ENCODE measurements around the gene STPG4. TPM values are rescaled to one million over a fixed set of nuclear protein-coding genes. Genes with fewer than 3 reads are reported as not detected.
"Not testable (repeated sequence)": the region's sequence is repeated elsewhere in the genome, so short reads cannot be mapped to it uniquely, and the experiment has no call there.

STPG4 gene
- total RNA-seq, 2 experiments from 2014 or later = 0.44 to 0.64 TPM

- Mint-ChIP-seq H3K27me3 (peaks cover 14% of the 10 kb centered on the region), H3K4me1 (no peaks in the 10 kb centered on the region), H3K9me3 (no peaks in the 10 kb centered on the region), H3K4me3 (no peak overlapping the region), H3K27ac (no peak overlapping the region), H3K36me3 (ENCODE audit: low read depth) (no peaks in the 10 kb centered on the region)
- no peak for DNase-seq
- CTCF ChIA-PET = no interaction called here
- POLR2A ChIA-PET = no interaction called here
Measured at GRCh38 chr2:47186351-47186750, 31.2 kb upstream of the STPG4 start.

DNA sequence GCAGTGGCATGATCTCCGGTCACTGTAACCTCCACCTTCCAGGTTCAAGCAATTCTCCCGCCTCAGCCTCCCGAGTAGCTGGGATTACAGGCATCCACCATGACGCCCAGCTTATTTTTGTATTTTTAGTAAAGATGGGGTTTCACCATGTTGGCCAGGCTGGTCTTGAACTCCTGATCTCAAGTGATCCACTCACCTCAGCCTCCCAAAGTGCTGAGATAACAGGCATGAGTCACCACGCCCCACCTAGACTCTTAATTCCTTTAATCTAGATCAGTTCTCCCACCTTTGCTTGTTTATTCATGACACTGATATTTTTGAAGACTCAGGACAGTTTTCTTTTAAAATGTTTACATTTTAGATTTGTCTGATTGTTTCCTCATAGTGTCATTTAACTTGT, 30.0 kb upstream of the STPG4 start:
- peaks cover 24% of the 10 kb centered on the region for H3K27me3 Mint-ChIP-seq
- DNase-seq; POLR2A ChIA-PET; H3K36me3 Mint-ChIP-seq (ENCODE audit: low read depth); H3K27ac Mint-ChIP-seq; H3K4me3 Mint-ChIP-seq; H3K9me3 Mint-ChIP-seq; H3K4me1 Mint-ChIP-seq: not testable (repeated sequence)
- CTCF ChIA-PET = interaction anchor here (1.6 kb wide), 1 partner anchor 12 kb away, joined by 3 read pairs; no protein-coding TSS in a partner anchor

DNA sequence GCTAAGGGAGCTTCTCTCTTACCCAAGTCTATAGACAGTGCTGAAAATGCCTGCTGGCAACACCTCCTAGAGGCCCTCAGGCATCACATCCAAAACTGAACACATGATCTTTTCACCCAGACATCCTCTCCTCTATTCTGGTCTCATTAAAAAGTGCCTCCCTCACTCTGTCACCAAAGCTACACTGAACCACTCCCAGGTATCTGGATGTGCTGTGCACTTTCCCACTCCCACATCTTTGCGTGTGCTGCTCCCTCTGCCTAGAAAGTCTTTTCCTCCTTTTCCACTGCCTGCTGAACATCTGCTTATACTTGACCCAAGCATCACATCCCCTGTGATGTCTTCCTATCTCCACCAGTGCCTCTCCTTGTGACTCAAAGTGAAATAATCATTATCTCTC, 26.1 kb upstream of the STPG4 start:
- Mint-ChIP-seq H3K27me3 (peaks cover 26% of the 10 kb centered on the region), H3K4me1 (peaks cover 21% of the 10 kb centered on the region), H3K27ac (no peak overlapping the region), H3K4me3 (no peak overlapping the region), H3K9me3 (no peaks in the 10 kb centered on the region), H3K36me3 (ENCODE audit: low read depth) (peaks cover 4% of the 10 kb centered on the region)
- ChIA-PET CTCF (interaction anchor here (0.5 to 0.9 kb wide), 3 partner anchors 9 to 939 kb away, joined by 3 to 6 read pairs (median 4); no protein-coding TSS in a partner anchor), POLR2A (no interaction called here)
- DNase-seq = no peak

GRCh38 chr2:47180531-47180930, 25.4 kb upstream of the STPG4 start:
- Mint-ChIP-seq H3K9me3 (no peaks in the 10 kb centered on the region), H3K36me3 (ENCODE audit: low read depth) (peaks cover 7% of the 10 kb centered on the region), H3K4me1 (peaks cover 21% of the 10 kb centered on the region), H3K4me3 (no peak overlapping the region), H3K27ac (no peak overlapping the region), H3K27me3 (peaks cover 21% of the 10 kb centered on the region)
- ChIA-PET POLR2A (no interaction called here), CTCF (interaction anchor here (0.9 kb wide), 1 partner anchor 8 kb away, joined by 4 read pairs; no protein-coding TSS in a partner anchor)
- DNase-seq = no peak

DNA sequence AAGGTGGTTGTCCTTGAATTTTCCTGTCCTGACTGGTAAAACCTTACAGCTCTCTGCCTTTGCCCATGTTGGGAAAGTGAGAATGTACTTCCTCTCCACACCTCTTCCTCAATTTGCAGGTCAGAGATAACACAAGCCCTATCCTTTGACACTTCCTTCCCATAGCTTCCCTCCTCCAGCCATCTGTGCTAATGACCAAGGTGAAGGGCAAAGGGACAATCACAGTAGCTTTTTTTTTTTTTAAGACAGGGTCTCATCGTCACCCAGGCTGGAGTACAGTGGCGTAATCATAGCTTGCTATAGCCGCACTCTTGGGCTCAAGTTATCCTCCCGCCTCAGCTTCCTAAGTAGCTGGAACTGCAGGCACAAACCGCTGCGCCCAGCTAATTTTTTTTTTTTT, 24.3 kb upstream of the STPG4 start:
- peaks cover 14% of the 10 kb centered on the region for H3K36me3 Mint-ChIP-seq (ENCODE audit: low read depth)
- peaks cover 21% of the 10 kb centered on the region for H3K27me3 Mint-ChIP-seq
- H3K4me1 Mint-ChIP-seq = peaks cover 23% of the 10 kb centered on the region
- DNase-seq = no peak
- CTCF ChIA-PET = interaction anchor here (0.7 kb wide), 1 partner anchor 122 kb away, joined by 3 read pairs; no protein-coding TSS in a partner anchor
- H3K9me3 Mint-ChIP-seq = no peaks in the 10 kb centered on the region
- POLR2A ChIA-PET = no interaction called here
- H3K27ac Mint-ChIP-seq = peak overlapping the region; percentile 25
- H3K4me3 Mint-ChIP-seq = no peak overlapping the region

DNA sequence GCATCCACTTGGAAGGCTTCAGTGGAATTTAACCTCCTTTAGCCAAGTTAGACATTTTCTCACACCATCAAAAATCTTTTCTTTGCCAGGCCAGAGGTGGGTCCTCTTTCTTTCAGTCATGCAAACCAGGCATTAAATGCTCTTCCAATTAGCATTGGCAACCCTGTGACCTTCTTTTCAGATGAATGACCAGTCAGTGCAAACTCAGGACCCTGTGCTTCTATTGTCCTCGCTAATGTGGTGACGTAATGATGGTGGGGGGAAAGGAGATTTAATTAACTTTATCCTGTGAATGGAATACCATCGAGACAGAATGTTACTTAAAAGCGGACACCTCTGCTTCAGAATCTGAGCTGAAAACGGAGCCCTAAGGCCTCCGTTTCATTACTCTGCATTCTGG, 23.2 kb upstream of the STPG4 start:
- Mint-ChIP-seq H3K4me3 (no peak overlapping the region), H3K27me3 (peaks cover 19% of the 10 kb centered on the region), H3K9me3 (no peaks in the 10 kb centered on the region), H3K27ac (no peak overlapping the region), H3K36me3 (ENCODE audit: low read depth) (peaks cover 22% of the 10 kb centered on the region), H3K4me1 (peaks cover 34% of the 10 kb centered on the region)
- ChIA-PET CTCF (no interaction called here), POLR2A (interaction anchor here (0.7 kb wide), 1 partner anchor 50 kb away, joined by 6 read pairs; no protein-coding TSS in a partner anchor)
- DNase-seq = no peak

DNA sequence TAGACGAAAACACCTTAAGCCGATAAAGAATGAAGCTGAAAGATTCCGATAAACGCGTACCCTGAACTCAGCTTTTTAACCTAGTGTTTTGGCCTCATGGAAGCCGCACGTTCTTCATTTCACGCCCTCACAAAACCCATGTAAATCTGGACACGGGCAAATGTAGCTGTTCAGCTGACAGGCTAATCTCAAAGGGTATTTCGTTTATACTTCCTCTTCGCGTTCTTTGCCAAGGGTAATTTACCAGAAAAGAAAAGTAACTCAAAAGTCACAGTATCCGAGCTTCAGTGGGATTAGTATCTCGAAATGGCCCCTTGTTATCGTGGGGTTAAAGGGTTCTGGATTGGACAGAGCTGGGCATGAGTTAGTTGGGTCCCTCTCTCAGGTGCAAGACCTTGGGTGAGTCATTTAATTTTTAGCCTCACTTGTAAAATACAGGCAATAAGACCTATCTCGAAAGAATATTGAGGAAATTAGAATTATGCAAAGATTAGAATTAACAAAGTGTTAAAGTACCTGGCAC, 22.0 kb upstream of the STPG4 start:
- H3K4me1 Mint-ChIP-seq = peaks cover 46% of the 10 kb centered on the region
- peaks cover 29% of the 10 kb centered on the region for H3K36me3 Mint-ChIP-seq (ENCODE audit: low read depth)
- H3K9me3 Mint-ChIP-seq = no peaks in the 10 kb centered on the region
- peak overlapping the region; percentile 100 for H3K4me3 Mint-ChIP-seq
- peak overlapping the region; percentile 100 for H3K27ac Mint-ChIP-seq
- POLR2A ChIA-PET = no interaction called here
- CTCF ChIA-PET = no interaction called here
- DNase-seq = no peak
- peaks cover 16% of the 10 kb centered on the region for H3K27me3 Mint-ChIP-seq

DNA sequence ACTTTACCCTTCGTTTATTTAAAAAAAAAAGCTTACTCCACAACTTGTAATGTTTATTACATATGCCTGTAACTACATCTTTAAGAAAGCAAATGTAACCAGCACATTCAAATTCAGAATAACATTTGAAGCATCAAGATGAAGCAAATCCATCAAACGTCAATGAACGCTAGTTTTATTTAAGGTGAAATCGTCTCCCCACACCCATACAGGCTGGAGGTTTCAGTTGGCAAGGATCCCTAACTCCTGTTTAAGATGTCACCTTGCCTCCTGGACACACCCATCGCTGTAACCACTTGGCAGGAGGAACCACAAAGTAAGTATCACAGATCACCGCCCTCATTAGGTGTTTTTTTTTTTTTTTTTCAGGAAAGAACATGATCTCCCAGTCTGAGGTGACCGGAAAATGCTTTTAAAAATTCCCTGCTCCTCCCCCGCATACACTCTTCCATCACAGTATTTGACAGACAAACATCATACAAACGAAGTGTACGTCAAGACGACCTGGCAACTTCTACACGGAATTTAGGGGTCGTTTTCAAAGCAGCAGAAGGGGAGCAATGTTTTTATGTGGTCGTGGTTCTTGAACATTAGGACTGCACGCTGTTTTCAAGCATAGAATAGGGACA, 19.7 kb upstream of the STPG4 start:
- POLR2A ChIA-PET = no interaction called here
- peaks cover 63% of the 10 kb centered on the region for H3K4me1 Mint-ChIP-seq
- CTCF ChIA-PET = interaction anchor here (0.6 to 1.4 kb wide), 3 partner anchors 10 to 581 kb away, joined by 3 to 5 read pairs (median 4); no protein-coding TSS in a partner anchor
- no peaks in the 10 kb centered on the region for H3K9me3 Mint-ChIP-seq
- peak overlapping the region; percentile 98 for H3K27ac Mint-ChIP-seq
- DNase-seq = peak; percentile 57
- peaks cover 2% of the 10 kb centered on the region for H3K27me3 Mint-ChIP-seq
- peaks cover 42% of the 10 kb centered on the region for H3K36me3 Mint-ChIP-seq (ENCODE audit: low read depth)
- peak overlapping the region; percentile 95 for H3K4me3 Mint-ChIP-seq

DNA sequence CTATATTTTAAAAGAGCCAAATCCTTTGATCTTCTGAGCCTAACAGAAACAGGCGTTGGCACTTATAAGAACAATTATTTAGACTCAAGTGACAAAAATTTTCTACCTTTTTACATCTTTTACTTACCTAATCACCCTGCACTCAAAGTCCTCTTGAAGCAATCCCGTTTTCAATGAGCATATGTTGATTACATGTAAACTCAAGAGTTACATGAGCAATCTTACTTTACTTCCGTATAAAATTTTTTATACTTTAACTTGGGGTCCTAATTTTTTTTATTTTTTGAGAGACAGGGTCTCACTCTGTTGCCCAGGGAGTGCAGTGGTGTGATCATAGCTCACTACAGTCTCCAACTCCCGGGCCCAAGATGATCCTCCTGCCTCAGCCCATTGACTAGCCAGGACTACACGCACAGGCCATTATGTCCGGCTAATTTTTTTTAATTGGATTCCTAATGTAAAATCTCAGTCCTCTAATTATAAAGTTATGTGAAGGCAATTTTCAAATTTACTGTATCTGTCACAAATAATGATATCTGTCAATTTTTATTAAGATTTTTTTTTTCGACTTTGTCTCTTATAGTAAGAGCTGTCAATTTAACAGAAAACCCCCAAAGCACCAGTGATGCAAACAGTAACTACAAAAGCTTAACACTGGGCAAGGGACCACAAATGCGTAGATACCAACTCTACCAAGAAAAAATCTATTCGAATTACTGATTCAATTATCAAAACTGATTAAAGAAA, 19.1 kb upstream of the STPG4 start:
- ChIA-PET CTCF (interaction anchor here (0.6 to 1.8 kb wide), 4 partner anchors 9 to 580 kb away, joined by 3 to 5 read pairs (median 4); no protein-coding TSS in a partner anchor), POLR2A (no interaction called here)
- peaks cover 47% of the 10 kb centered on the region for H3K36me3 Mint-ChIP-seq (ENCODE audit: low read depth)
- H3K4me1 Mint-ChIP-seq = peaks cover 64% of the 10 kb centered on the region
- H3K9me3 Mint-ChIP-seq = no peaks in the 10 kb centered on the region
- DNase-seq = no peak
- H3K27ac Mint-ChIP-seq = peak overlapping the region; percentile 98
- H3K4me3 Mint-ChIP-seq = peak overlapping the region; percentile 95
- H3K27me3 Mint-ChIP-seq = no peaks in the 10 kb centered on the region

DNA sequence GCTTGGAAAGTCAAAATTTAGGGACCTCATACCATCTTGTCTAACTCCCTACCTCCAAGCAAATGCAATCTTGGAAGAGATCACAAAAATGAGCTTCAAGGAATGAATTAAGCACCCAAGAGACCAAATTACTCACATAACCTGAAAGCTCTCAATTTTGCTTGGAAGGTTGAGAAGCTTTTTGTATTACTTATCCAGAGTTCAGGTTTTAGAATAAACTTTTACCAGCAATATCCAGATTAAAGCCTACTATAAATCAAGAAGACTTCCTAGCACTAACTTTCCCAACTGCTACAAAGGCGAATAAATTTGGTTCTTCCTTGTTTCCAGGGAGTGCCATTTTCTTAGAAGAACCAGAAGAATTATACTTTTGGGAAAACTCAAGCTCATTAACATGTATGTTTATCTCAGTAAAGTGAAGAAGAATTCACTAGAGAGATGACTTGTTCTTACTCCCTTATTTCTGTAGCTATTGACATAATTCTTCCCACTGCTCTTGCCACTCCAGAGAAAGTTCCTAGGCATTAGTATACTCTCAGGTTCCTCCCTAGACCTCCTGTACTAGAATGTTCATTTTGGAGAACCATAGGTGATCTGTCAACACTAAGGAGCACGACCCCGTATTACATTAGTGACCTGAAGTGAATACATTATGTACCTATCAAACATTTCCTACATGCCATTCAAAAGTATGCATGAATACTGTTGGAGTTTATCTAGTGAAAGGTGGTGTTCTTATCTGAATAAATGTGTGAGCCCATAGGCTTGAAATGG, 18.0 kb upstream of the STPG4 start:
- CTCF ChIA-PET = interaction anchor here (0.6 to 1.8 kb wide), 7 partner anchors 9 to 225 kb away, joined by 3 read pairs; no protein-coding TSS in a partner anchor
- H3K27ac Mint-ChIP-seq = peak overlapping the region; percentile 62

DNA sequence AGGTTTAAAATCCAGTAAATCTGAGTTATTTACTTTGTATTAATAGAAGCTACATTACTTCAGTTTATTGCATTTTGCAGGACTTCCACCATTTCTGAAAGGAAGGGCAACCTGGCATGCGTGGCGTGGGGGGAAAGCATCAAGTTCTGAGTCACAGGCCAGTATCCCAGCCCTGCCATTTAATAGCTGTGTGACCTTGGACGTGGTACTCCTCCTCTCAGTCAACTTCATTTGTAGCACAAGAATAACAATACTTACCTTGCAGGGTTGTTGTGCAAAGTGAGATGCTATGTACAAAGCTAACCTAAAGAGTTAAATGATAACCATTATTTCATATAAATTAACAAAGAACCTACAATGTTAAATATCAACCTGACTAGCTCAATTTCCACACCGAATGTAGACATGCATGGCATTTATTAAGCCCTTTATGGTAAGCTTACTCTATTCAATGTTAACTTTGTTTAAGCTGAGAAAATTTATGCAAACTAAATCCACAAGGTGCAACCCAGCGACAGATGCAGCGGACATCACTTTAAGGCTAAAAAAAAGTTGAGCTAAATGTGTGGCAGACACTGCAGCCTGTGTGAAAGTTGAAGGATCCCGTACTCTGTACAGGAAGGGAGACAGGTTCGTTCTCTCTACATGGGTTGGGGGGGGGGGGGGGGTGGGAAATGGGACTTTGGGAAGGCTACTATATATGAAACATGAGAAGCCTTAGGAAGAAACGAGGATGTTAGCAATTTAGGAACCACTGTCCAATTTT, 17.2 kb upstream of the STPG4 start:
- no peaks in the 10 kb centered on the region for H3K9me3 Mint-ChIP-seq
- no peak for DNase-seq
- POLR2A ChIA-PET = no interaction called here
- peaks cover 55% of the 10 kb centered on the region for H3K36me3 Mint-ChIP-seq (ENCODE audit: low read depth)
- H3K27me3 Mint-ChIP-seq = no peaks in the 10 kb centered on the region
- H3K27ac Mint-ChIP-seq = no peak overlapping the region
- CTCF ChIA-PET = interaction anchor here (0.6 to 1.8 kb wide), 7 partner anchors 8 to 82 kb away, joined by 3 to 4 read pairs (median 3); no protein-coding TSS in a partner anchor
- H3K4me1 Mint-ChIP-seq = peaks cover 66% of the 10 kb centered on the region
- H3K4me3 Mint-ChIP-seq = peak overlapping the region; percentile 95

More for the DNA sequence above, 18.0 kb upstream of the STPG4 start:
- H3K4me3 Mint-ChIP-seq = peak overlapping the region; percentile 95
- POLR2A ChIA-PET = no interaction called here
- peaks cover 54% of the 10 kb centered on the region for H3K36me3 Mint-ChIP-seq (ENCODE audit: low read depth)
- DNase-seq = no peak
- H3K4me1 Mint-ChIP-seq = peaks cover 70% of the 10 kb centered on the region
- H3K9me3 Mint-ChIP-seq = no peaks in the 10 kb centered on the region
- no peaks in the 10 kb centered on the region for H3K27me3 Mint-ChIP-seq

GRCh38 chr2:47169784-47170183, 14.7 kb upstream of the STPG4 start:
- Mint-ChIP-seq H3K27ac (no peak overlapping the region), H3K4me1 (peaks cover 73% of the 10 kb centered on the region), H3K36me3 (ENCODE audit: low read depth) (peaks cover 57% of the 10 kb centered on the region), H3K4me3 (no peak overlapping the region), H3K27me3 (no peaks in the 10 kb centered on the region), H3K9me3 (no peaks in the 10 kb centered on the region)
- ChIA-PET POLR2A (no interaction called here), CTCF (interaction anchor here (0.7 to 1.8 kb wide), 3 partner anchors 15 to 185 kb away, joined by 3 to 5 read pairs (median 3); partner anchors contain the start of gene STPG4)
- DNase-seq = no peak
